Stomach (tissue), 9 donors: ENCODE data around the gene IPO4. TPM values are rescaled to one million over a fixed set of nuclear protein-coding genes. Genes with fewer than 3 reads are reported as not detected.
"Not testable (repeated sequence)": the region's sequence is repeated elsewhere in the genome, so short reads cannot be mapped to it uniquely, and the experiment has no call there.

Experiments used
- DNase-seq, 2 donors: peaks; one replicate each; pipeline versions ENCODE4 v3.0.0 to v3.0.0-alpha.2; 2013 to 2019
- H3K27ac ChIP-seq, 5 donors: fragments of 200-600 bp in 4 of 5; sonication (generic) in 4 of 5; one replicate each; pipeline ENCODE4 v1.5.1; 2013 to 2019; ENCODE audit warnings: mild to moderate bottlenecking in 1 of 5, moderate library complexity in 1 of 5
- H3K27me3 ChIP-seq, 3 donors: fragments of 200-600 bp; sonication (generic); one replicate each; pipeline ENCODE4 v1.5.1; 2017 to 2019; ENCODE audit warnings: mixed run types in 1 of 3
- H3K36me3 ChIP-seq, 4 donors: fragments of 200-600 bp; sonication (generic); 1 replicate in 3 of 4; 2 replicates in 1 of 4; pipeline ENCODE4 v1.5.1; 2016 to 2019
- H3K4me1 ChIP-seq, 4 donors: fragments of 200-600 bp; sonication (generic); one replicate each; pipeline ENCODE4 v1.5.1; 2016 to 2019
- H3K4me3 ChIP-seq, 4 donors: fragments of 200-600 bp; sonication (generic) in 3 of 4; one replicate each; pipeline ENCODE4 v1.5.1; 2016 to 2019; ENCODE audit warnings: mild to moderate bottlenecking in 1 of 4
- H3K9me3 ChIP-seq, 4 donors: fragments of 200-600 bp; sonication (generic); one replicate each; pipeline ENCODE4 v1.5.1; 2016 to 2019
- EP300 ChIP-seq: sonication (generic); formaldehyde crosslinking; IDR thresholded peaks from one replicate; pipeline ENCODE4 v1.6.1; 2017; ENCODE audit warnings: antibody characterized with exemption
- POLR2A ChIP-seq, 4 donors: fragments of 450-650 bp; IDR thresholded peaks; one replicate each; pipeline ENCODE4 v1.6.1; 2016; ENCODE audit warnings: antibody characterized with exemption in 4 of 4, control low read depth in 2 of 4, mild to moderate bottlenecking in 1 of 4, moderate library complexity in 1 of 4
- POLR2AphosphoS5 ChIP-seq, 3 donors: sonication (generic); formaldehyde crosslinking; IDR thresholded peaks; one replicate each; pipeline ENCODE4 v1.6.1; 2016; ENCODE audit warnings: antibody characterized with exemption in 3 of 3
- WGBS, 5 donors: extraction: QIAGEN DNeasy Blood & Tissue Kit in 3 of 5; methylation state at CpG; one replicate each; pipeline versions ENCODE4 v1.1.5 to v1.1.7; 2013 to 2018; 5-methylcytosine and 5-hydroxymethylcytosine counted together
- intact Hi-C: fragments of 100-400 bp; cut with DNase I; formaldehyde crosslinking; loops from one replicate; pipeline ENCODE4 v1.15.1; 2023; ENCODE audit warnings: low total_unique reads
- polyA plus RNA-seq, 3 donors: library from polyadenylated mRNA; stranded (reverse); fragments of 200-250 nt; gene quantifications; one replicate each; pipeline ENCODE4 v1.2.3, GENCODE V29; 2013
- total RNA-seq, 5 donors: library from RNA; depleted of rRNA; stranded (reverse); fragments of >200 nt; gene quantifications; one replicate each; pipeline versions ENCODE4 v1.1.0 to v1.2.3, GENCODE V29; 2014 to 2016
- TF ChIP-seq, protein P1 (sequence below), 7 experiments: fragments of 450-650 bp in 4 of 7; fragments of 200-600 bp in 3 of 7; sonication (generic) in 3 of 7; IDR thresholded peaks; one replicate each; pipeline ENCODE4 v1.5.1; 2016 to 2019; ENCODE audit warnings: antibody characterized with exemption in 7 of 7, control low read depth in 2 of 7, mild to moderate bottlenecking in 1 of 7
- donor health status: healthy with polysubstance abuse.
- donor health status: Bipolar disorder and iron deficiency.
- donor health status: healthy.

The IPO4 gene
- total and polyA plus RNA-seq, 8 donors, result 9.3 to 227 (median 14.9) TPM

DNA sequence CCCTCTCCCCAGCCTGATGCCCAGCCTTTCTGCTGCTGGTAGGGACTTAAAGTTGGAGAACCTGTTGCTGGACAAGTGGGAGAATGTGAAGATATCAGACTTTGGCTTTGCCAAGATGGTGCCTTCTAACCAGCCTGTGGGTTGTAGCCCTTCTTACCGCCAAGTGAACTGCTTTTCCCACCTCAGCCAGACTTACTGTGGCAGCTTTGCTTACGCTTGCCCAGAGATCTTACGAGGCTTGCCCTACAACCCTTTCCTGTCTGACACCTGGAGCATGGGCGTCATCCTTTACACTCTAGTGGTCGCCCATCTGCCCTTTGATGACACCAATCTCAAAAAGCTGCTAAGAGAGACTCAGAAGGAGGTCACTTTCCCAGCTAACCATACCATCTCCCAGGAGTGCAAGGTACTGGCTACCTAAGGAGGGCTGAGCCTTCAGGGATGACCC is 18.5 kb upstream of the IPO4 start:
- H3K4me3 ChIP-seq, result no peak overlapping the region
- no peak for TF ChIP-seq EP300
- TF ChIP-seq, protein P1, sequence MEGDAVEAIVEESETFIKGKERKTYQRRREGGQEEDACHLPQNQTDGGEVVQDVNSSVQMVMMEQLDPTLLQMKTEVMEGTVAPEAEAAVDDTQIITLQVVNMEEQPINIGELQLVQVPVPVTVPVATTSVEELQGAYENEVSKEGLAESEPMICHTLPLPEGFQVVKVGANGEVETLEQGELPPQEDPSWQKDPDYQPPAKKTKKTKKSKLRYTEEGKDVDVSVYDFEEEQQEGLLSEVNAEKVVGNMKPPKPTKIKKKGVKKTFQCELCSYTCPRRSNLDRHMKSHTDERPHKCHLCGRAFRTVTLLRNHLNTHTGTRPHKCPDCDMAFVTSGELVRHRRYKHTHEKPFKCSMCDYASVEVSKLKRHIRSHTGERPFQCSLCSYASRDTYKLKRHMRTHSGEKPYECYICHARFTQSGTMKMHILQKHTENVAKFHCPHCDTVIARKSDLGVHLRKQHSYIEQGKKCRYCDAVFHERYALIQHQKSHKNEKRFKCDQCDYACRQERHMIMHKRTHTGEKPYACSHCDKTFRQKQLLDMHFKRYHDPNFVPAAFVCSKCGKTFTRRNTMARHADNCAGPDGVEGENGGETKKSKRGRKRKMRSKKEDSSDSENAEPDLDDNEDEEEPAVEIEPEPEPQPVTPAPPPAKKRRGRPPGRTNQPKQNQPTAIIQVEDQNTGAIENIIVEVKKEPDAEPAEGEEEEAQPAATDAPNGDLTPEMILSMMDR (IDR thresholded peaks at IDR 0.05), result no peak
- no peak for TF ChIP-seq POLR2AphosphoS5 (IDR thresholded peaks at IDR 0.05)
- TF ChIP-seq POLR2A (IDR thresholded peaks at IDR 0.05), result no peak
- peaks cover 54 to 84% (median 76%) of the 10 kb centered on the region in 4 donors for H3K36me3 ChIP-seq
- H3K27ac ChIP-seq, result no peak overlapping the region
- no peaks in the 10 kb centered on the region for H3K27me3 ChIP-seq
- no peaks in the 10 kb centered on the region for H3K9me3 ChIP-seq
- H3K4me1 ChIP-seq, result peaks cover 0 to 17% (median 7%) of the 10 kb centered on the region in 4 donors
- WGBS, 5 donors, result 91 to 98% (median 94%) methylated on average over 5 of the region's 5 CpGs
- DNase-seq, result no peak
- intact Hi-C loops, result no loop called here

- H3K27me3 ChIP-seq, result no peaks in the 10 kb centered on the region
- DNase-seq, result no peak
- intact Hi-C loops, result no loop called here
- peaks cover 0 to 11% (median 2%) of the 10 kb centered on the region in 4 donors for H3K4me1 ChIP-seq
- WGBS, 5 donors, result 95 to 98% (median 96%) methylated on average over 11 of the region's 11 CpGs
- no peak for TF ChIP-seq EP300
- TF ChIP-seq, protein P1 (IDR thresholded peaks at IDR 0.05), result no peak
- no peak for TF ChIP-seq POLR2AphosphoS5 (IDR thresholded peaks at IDR 0.05)
- no peak for TF ChIP-seq POLR2A (IDR thresholded peaks at IDR 0.05)
- no peak overlapping the region for H3K27ac ChIP-seq
- no peaks in the 10 kb centered on the region for H3K9me3 ChIP-seq
- peaks cover 56 to 89% (median 79%) of the 10 kb centered on the region in 4 donors for H3K36me3 ChIP-seq
- no peak overlapping the region for H3K4me3 ChIP-seq
Observed at GRCh38 chr14:24206260-24207103, 17.9 kb upstream of the IPO4 start.

GRCh38 chr14:24204163-24205146 is 15.8 kb upstream of the IPO4 start:
- no peak for DNase-seq
- Histone ChIP-seq H3K4me3 (no peak overlapping the region), H3K36me3 (peaks cover 39 to 86% (median 70%) of the 10 kb centered on the region in 4 donors), H3K9me3 (no peaks in the 10 kb centered on the region), H3K27ac (no peak overlapping the region), H3K27me3 (no peaks in the 10 kb centered on the region), H3K4me1 (no peaks in the 10 kb centered on the region)
- TF ChIP-seq, protein P1 (IDR thresholded peaks at IDR 0.05), result no peak
- TF ChIP-seq POLR2A (IDR thresholded peaks at IDR 0.05) (no peak), EP300 (no peak), POLR2AphosphoS5 (IDR thresholded peaks at IDR 0.05) (no peak)
- intact Hi-C loops, result no loop called here
- 89 to 93% (median 91%) methylated on average over 7 of the region's 7 CpGs for WGBS, 5 donors

DNA sequence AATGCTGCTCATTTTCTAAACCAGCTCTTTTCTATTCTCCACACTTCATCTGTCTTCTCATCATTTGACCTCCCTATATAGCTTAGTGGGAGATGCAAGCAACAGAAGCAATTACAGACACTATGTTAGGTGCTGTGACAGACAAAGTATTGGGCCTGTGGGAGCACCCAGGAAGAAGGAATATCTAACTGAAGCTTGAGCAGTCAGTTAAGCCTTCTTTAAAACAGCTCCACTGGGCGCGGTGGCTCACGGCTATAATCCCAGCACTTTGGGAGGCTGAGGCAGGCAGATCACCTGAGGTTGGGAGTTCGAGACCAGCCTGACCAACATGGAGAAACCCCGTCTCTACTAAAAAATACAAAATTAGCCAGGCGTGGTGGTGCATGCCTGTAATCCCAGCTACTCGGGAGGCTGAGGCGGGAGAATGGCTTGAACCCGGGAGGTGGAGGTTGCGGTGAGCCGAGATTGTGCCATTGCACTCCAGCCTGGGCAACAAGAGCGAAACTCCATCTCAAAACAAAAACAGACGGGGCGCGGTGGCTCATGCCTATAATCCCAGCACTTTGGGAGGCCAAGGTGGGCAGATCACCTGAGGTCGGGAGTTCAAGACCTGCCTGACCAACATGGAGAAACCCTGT is 14.8 kb upstream of the IPO4 start:
- Histone ChIP-seq H3K4me1 (peaks cover 0 to 10% (median 5%) of the 10 kb centered on the region in 4 donors), H3K36me3 (peaks cover 30 to 79% (median 63%) of the 10 kb centered on the region in 4 donors)
- H3K27ac ChIP-seq, intact Hi-C loops, H3K4me3 ChIP-seq, DNase-seq, H3K9me3 ChIP-seq, H3K27me3 ChIP-seq: not testable (repeated sequence)
- 94 to 98% (median 95%) methylated on average over 16 of the region's 16 CpGs for WGBS, 5 donors

- H3K4me1 ChIP-seq, result peaks cover 0 to 17% (median 11%) of the 10 kb centered on the region in 4 donors
- H3K9me3 ChIP-seq, H3K27me3 ChIP-seq, H3K4me3 ChIP-seq, DNase-seq, H3K27ac ChIP-seq, intact Hi-C loops: not testable (repeated sequence)
- 90 to 93% (median 91%) methylated on average over 8 of the region's 8 CpGs for WGBS, 5 donors
- H3K36me3 ChIP-seq, result peaks cover 25 to 71% (median 54%) of the 10 kb centered on the region in 4 donors
Observed at GRCh38 chr14:24202538-24202937, 13.9 kb upstream of the IPO4 start.
